Inflammatory macrophage treated with lipopolysaccharide for 1 hour (primary cell): Measurements from ENCODE around the gene RIC3.

ENCODE experiments used
- DNase-seq, 2 donors: peaks; one replicate each; pipeline ENCODE4 v3.0.0-alpha.2; 2020 to 2022

Gene RIC3

GRCh38 chr11:8086001-8086479 is 82.8 kb downstream of the RIC3 start:
- DNase-seq, result no peak

GRCh38 chr11:8085011-8085645 is 83.7 kb downstream of the RIC3 start:
- DNase-seq, result no peak

DNA sequence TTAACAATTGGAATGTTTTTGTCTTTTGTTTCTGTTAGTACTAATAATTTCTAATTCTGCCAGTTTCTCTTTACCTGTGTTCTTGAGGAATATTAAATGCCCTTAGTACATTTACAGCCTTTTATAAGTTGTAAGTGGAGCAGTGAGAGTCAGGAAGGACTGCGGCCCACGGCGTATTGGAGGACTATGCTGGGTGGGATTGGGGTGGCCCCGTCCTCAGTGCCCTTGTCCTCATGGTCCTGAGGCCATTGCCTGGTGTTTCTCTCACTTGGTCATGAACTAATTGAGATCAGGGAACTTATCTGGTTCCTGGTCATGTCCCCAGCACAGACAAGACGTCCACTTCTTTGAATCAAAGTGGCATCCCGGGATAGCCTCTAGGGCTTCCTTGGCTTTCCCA is 84.5 kb downstream of the RIC3 start:
- no peak for DNase-seq

GRCh38 chr11:8083871-8084281 is 84.9 kb downstream of the RIC3 start:
- no peak for DNase-seq

DNA sequence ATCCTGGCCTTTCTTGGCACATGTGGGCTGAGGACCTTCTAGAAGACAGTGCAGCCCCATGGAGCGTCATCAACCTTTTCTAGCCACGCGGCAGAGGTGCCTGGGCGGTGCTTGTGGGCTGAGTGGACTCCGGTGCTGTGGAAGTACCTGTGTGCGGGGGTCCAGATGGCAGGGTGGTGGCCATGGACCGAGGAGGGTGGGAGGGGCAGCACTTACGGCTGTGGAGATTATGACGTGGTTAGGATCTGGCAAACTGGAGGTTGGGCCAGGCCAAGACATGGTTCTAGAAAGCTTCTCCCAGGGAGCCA is 85.8 kb downstream of the RIC3 start:
- no peak for DNase-seq

DNA sequence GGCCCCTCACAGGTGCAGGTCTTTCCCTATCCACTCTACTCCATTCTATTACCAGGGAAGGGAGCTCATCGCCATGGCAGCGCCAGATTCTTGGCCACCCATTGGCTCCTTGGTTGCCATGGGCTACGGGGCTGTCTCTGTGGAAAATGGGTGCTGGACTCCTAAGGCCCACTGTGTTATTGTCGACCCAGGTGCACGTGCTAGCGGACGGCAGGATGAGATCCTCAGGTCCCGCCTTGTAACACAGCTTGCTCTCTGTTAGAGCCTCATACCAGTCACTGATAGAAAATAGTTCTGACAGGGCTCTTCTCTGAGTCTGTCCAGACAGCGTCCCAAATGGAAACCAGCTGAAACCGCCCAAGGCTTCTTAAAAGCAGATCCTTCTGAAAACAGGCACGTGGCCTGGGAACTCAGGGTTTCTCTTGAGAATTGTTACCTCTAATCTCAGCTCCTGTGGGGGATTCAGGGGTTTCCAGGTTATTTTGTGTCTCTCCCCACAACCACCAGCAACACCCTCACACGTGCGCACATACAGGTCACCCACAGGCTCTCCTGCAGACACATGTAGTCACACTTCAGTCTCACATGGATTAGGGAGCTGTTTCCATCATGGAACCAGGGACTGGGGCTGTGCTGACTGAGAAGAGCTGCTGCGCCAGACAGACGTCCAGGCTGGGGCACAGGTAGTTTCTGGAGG is 86.3 kb downstream of the RIC3 start:
- DNase-seq, result no peak

- no peak for DNase-seq
Observed at GRCh38 chr11:8081591-8082250, 87.1 kb downstream of the RIC3 start.

DNA sequence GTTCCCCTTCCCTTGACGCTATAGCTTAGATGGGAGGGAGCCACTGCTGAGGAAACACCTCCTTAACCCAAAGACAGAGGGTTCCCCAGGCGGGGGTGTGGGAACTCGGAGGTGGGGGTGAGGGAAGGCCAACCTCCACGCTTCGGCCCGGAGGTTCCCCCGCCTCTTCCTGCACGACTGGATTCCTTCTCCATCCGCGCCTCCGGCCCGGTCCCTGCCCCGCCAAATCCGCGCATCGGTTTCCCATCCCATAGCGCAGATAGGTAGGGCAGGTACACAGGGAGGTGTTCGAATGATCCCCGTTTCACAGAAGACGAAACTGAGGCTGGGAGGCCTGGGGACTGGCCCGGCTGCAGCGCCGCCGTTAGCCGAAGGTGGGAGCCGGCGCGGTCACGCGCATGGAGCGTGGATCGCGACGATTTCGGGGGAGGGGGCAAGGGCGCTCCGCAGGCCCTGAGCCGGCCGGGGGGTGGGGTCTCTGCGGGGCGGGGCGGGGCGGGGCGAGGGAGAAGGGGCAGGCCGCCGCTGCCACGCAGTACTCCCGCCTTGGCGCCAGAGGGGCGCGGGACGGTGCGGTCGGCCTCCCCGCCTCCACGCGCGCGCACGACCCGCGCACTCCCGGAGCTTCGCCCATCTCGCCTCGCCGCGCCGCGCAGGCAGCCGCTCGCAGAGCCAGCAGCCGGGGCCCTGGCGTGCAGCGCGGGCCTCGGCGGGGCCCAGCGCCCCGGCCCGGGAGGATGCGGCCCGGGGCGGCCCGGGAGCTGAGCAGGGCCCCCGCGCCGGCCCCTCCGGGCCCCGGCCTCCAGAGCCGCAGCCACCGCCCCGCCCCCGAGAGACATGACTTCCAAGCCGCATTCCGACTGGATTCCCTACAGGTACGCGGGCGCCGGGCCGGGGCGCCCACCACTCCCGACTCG is 87.9 kb downstream of the RIC3 start, which contains the start of gene TUB:
Gene TUB (plus strand): TSS at position 538 of the 917 bp plus-strand sequence. CDS start 300 bp downstream, at position 838.
- no peak for DNase-seq

DNA sequence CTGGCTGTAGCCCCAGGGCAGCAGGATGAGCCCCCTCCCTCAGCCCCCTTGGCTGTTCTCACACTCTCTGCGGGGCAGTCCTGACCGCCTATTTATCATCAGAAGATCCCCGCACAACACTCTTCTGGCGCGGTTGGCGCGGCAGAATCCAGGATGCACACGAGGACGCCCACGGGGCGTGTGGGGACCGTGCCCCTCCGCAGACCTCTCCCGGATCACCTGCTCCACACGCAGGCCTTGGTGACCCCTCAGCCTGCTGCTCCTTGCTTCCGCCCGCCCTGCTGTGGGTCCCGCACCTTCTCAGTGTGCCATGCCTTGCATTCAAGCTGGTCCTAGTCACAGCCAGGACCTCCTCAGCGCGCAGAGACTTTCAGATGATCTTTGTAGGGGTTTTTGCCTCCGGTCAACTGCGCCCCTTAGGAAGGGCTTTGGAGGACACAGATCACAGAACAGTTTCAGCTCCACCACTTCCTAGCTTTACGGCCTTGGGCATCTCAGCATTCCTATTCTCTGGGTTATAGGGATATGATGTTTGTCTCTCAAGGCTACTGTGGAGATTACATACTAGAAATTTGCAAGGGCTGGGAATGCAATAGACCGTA is 88.7 kb downstream of the RIC3 start:
- no peak for DNase-seq

DNA sequence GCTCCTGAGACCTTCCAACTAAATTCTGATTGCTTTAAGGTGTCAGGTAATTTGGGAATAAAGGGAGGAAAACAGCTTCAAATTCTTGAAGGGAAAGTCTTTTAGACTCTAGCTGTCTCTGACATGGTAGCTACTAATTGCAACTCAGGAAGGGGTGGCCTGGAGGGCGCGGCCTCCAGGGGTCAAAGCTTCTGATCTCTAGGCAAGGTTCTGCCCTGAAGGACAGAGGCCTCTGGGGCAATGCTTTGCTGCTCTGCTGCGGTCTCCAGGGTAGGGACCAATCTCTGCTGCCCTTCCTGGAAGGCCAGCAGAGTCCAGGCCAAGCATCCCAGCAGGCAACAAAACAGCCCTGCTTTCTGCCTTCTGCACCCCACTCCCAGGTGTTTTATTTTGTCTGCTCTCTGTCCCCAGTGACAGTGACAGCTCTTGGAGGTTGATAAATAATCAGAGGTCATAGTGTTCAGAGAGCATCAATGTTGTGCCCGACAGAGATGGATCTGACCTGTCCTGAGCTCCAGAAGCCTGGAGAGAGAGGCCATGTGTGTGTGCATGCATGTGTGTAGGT is 89.6 kb downstream of the RIC3 start:
- no peak for DNase-seq

- no peak for DNase-seq
Observed at GRCh38 chr11:8075119-8075726, 93.6 kb downstream of the RIC3 start.

GRCh38 chr11:8071616-8072581 is 96.9 kb downstream of the RIC3 start:
- DNase-seq, result no peak

- peak; percentile 3 to 22 for DNase-seq
Observed at GRCh38 chr11:8070417-8071115, 98.3 kb downstream of the RIC3 start.

GRCh38 chr11:8069771-8070170 is 99.1 kb downstream of the RIC3 start:
- DNase-seq, result no peak

DNA sequence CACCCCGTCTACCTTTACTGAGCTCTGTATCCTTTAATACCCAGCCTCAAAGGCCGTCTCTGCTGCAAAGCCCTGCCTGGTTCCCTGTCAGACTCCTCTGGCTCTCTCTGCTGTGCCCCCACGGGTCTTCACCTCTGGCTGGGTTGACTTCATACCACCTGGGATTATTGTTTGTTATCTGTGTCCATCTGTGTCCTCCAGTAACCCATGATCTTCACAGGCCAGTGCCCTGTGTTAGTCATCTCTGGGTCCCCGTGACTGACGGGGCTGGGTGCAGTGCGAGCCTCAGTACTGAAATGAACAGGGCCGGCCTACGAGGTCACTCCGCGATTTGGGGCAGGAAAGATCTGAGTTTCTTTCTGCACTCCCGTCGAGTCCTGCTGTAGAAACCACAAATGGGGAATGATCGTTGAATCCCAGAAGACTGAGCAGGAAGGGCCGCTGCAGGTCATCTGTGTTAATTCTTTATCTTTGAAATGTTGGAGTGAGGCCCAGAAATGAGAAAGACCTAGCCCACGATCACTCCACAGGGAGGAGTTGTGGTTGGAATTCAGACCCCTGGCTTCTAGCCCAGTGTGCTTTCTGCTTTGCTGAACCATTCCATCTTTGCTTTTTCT is 100.1 kb downstream of the RIC3 start:
- DNase-seq, result no peak

GRCh38 chr11:8067929-8068575 is 100.8 kb downstream of the RIC3 start:
- DNase-seq, result no peak

DNA sequence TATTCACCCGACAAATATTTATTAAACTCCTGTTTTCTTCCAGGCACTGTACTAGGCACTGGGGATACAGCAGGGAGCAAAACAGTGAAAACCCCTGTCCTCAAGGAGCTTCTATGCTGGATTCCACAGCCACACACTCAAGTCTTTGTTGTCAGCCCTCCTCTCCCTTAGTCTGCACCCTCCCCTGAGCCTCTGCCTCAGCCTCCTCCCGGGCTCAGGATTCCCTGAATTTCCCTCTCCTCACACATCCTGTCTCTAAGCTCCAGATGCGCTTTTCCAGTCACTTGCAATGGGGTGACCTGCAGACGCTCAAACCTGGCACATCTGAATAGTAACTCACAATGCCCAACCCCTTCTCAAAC is 101.3 kb downstream of the RIC3 start:
- no peak for DNase-seq

- no peak for DNase-seq
Observed at GRCh38 chr11:8066911-8067455, 101.8 kb downstream of the RIC3 start.
